LoVo (cell line): ENCODE measurements around the gene HCFC1.

Experiments
- DNase-seq: peaks from one replicate; pipeline ENCODE4 v3.0.0-alpha.2; 2016; ENCODE audit warnings: low spot score

Gene HCFC1

DNA sequence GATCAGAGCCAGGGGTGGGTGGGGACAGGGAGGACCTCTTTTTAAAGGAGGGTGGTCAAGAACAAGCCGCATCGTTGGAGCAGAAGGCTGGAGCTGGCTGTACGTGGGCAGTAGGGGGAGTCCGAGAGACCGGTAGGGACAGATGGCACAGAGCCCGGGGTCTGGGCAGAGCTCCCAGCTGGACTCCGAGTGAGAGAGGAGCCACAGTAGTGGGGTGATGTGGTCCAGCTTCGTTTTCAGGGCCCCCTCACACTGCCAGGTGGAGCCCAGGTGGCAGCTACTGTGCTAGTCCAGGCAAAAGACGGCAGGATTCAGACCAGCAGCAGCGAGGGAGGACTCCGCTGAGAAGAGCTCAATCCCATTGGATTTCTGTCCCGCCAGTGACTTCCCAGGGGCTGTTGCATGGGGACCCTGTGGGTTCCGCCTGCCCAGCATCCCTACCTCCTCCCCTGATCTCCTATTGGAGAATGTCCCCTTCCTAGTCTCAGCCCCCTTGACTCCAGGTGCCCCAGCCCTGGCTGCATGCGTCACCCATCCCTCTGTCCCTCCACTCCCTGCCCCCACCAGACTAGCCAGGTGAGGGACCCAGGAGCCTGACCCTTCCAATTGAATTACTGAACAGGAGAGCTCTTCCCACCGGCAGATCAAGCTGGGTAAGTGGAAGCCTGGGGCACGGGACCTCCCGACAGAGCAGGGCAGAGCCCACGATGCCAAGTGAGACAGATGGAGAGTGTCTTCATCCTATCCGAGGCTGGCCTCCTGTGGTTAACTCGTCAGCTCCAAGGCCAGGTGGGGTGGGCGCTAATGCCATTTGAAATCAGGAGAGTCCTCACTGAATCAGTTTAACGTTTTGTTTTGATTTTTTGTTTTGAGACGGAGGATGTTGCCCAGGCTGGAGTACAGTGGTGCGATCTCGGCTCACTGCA, 48.4 kb downstream of the HCFC1 start:
- no peak for DNase-seq

GRCh38 chrX:153921511-153922446, 49.8 kb downstream of the HCFC1 start:
- DNase-seq, result no peak

GRCh38 chrX:153921070-153921469, 50.5 kb downstream of the HCFC1 start:
- no peak for DNase-seq

DNA sequence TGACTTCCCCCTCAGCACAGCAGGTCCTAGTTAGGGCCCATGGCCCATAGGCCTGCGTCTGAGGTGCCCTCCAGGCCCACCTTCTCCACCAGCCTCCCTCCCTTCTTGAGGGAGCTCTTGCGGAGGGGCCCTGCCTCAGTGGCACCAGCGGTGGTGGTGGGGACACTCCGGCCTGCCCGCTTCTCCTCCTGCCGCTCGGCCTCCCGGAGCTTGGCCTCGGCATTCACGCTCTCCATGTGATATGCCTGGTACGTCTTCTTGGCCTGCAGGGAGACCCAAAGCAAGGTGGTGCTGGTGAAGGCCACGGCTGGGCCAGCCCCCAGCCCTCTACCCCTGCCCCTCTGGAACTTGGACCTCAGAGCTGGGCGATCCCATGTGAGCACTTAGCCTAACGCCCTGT, 51.1 kb downstream of the HCFC1 start:
- DNase-seq, result no peak

DNA sequence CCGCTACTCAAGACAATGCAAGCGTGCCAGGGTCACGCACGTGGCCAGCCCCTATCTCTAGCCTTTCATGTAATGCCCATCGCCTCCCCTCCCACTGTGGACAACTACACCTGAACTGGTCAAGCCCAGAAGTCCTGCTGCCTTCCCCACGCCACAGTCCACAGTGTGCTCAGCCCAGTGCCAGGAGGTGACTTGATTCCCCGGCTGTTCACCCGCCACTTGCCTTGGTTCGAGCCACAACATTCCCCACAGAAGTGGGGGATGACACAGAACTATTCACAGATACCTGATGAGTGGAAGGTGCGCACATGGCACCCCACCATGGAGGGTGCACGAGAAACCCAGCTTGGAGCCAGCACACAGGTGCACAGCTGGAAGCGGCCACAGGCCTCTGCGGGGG, 52.3 kb downstream of the HCFC1 start:
- no peak for DNase-seq

GRCh38 chrX:153917869-153918268, 53.7 kb downstream of the HCFC1 start:
- DNase-seq, result no peak

DNA sequence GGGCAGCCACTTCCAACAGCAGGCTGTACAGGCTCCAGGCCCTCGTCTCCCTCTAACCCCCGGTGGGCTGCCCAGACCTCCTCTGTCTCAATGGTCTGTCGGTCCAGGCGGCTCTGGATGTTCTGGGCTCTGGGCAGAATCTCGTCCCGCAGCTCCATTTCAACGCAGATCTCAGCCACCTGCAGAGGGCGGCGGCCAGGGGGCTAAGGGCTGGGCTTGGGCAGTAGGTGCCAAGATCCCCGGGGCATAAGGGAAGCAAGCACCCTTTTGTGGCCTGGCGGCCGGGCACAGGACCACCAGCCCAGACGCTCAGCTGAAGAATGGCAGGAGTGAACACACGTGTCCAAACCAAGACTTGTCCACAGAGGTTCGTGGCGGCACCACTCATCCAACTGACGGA, 57.9 kb downstream of the HCFC1 start:
- DNase-seq, result no peak

GRCh38 chrX:153913211-153913610, 58.4 kb downstream of the HCFC1 start:
- DNase-seq, result no peak

- DNase-seq, result no peak
Measured at GRCh38 chrX:153911798-153912197, 59.8 kb downstream of the HCFC1 start.

DNA sequence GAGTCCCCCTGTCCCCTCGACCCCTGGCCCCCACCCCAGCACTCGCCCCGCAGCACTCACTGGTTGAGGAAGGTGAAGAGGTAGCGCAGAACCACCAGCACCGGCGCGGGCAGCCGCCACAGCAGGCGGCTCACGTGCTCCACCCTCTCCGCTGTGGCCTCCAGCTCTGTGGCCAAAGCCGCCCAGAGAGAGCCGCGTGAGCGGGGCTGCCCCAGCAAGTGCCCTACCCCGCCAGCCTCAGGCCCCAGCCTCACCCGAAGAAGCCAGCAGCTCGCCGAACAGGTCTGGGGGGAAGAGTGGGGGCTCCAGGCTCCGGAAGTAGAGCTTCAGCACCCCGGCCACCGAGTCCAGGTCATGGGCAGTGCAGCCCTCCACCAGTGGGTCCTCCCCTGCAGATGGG, 61.2 kb downstream of the HCFC1 start:
- DNase-seq, result no peak

GRCh38 chrX:153909980-153910360, 61.6 kb downstream of the HCFC1 start:
- no peak for DNase-seq

GRCh38 chrX:153909024-153909979, 62.3 kb downstream of the HCFC1 start:
- no peak for DNase-seq

DNA sequence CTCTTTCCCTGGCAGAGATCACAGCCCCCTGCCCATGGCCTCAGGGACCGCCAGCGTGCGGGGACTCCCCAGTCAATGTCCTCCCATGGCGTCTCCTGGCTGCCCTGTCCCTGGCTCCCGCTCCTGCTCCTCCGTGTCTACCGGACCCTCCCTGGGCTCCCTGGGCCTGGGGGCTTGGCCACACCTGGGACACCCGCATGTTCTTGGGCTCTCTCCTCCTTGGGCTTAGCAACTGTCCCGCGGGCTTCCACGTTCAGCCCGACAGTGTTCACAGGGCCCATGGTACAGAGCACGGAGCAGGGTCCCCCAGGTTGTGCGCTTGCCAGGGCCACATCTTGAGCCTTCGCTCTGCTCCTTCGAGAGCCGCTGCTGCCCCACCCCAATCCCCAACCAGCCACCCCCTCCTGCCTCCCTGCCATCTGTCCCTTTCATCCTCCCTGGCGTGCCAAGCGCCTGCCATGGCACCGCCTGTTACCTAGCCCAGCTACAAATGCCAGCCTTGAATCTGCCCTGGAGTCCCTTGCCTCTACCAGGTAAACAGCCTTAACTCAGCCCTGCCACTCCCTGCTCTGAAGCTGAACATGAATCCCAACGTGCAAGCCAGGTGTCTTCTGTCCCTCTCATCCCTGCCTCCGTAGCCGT, 63.3 kb downstream of the HCFC1 start:
- no peak for DNase-seq

DNA sequence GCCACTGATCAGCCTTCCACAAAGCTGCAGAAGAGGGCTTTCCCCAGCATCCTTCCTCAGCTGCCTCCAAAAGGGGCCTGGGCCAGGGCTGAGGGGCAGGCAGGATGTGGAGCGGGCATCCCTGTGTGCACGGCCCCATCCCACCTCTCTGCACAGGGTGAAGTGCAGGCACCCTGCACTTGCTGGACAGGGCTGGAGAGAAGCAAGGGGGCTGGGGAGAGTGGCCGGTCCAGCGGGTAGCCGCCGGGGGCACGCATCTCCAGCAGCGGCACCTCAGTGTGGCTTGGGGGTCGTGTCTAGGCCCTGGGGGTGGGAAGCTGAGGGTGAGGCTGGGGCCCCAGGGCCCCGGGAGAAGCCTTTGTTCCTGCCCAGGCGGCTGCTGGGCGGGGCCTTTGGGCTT, 64.2 kb downstream of the HCFC1 start:
- DNase-seq, result no peak

- no peak for DNase-seq
Measured at GRCh38 chrX:153906126-153906917, 65.3 kb downstream of the HCFC1 start.

GRCh38 chrX:153905481-153906095, 66.0 kb downstream of the HCFC1 start:
- no peak for DNase-seq

DNA sequence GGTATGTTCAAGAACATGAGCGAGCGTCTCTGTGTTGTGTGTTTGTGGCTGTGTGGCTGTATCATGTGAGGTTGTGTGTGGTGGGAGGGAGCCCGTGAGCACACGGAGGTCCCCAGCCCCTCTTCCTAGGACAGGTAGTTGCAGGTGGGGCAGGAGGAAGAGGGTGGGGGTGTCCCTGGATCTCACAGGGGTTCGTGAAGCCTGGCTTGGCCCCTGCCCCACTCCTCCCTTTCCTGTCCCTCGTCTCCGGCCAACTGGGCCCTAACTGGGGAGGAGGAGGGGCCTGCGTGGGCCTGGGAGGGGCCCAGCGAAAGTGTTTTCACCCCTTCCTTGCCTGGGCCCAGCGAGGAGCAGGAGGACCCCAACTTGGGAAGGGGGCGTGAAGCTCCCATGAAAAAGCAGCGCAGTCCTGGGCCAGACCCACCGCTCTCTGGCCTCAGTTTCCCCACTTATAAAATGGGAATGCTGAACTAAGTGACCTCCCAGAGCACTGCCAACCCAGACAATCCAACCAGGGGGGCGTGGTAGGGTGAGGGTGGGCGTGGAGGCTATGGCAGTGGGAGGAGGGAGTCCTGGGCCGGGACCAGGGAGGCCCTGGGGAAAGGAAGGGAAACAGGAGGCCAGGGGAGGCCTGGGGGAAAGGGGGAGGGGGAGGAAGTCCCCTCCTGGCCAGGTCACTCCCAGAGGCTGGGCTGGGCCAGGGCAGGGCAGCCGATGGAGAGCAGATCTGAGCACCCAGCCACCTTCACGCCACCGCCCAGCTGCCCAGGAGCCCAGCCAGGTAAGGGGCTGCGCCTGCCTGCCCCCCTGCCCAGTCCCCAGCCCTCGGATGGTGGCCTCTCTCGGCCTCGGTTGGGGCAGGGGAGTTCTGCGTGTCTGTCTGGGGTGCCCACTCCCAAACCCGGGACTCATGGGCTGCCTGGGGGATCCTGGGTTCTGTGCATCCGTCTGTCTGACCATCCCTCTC, 67.3 kb downstream of the HCFC1 start, which contains the start of gene AVPR2:
Gene AVPR2, plus strand, starts transcription at position 683 of the 967 bp plus-strand sequence. CDS start 473 bp downstream, outside the sequence.
- no peak for DNase-seq

DNA sequence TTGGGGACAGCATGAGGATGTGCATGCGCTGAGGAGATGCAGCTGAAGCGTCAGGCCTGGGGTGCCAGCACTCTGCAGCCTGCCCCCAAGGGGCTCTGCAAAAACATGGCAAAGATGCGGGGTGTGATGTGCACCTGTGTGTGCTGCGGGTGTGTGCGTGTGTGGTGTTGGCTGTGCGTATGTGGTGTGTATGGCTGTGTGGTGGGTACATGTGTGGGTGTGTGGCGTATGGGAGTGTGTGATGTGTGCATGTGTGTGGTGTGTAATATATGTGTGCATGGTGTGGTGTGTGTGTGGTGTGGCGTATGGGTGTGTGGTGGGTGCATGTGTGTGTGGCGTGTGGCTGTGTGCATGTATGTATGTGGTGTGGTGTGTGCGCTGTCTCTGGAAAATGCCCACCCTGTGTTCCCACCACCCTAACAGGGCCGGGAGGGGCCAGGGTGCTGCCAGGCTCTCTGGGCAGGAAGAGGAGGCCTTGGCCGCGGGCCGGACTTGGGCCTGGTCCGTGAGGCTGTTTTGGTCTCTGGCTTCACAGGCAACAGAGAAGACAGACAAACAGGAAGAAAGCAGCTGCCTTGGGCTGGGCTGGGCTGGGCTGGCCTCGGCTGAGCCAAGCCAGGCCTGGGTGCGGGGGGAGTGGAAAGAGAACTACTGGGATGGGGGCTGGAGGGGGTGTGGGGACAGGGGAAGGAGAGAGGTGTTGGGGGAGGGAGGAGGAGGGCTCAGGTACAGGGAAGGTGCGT, 68.2 kb downstream of the HCFC1 start:
- no peak for DNase-seq
